ENCODE measurements around the gene TCAP.
"Not testable (repeated sequence)": the region's sequence is repeated elsewhere in the genome, so short reads cannot be mapped to it uniquely, and the experiment has no call there.

TCAP gene

GRCh38 chr17:39706921-39707337 is 41.8 kb downstream of the TCAP start:
- no peak for DNase-seq

- no peak for DNase-seq
These were observed 44.3 kb downstream of the TCAP start for GRCh38 chr17:39709319-39709997.

- DNase-seq = no peak
These were observed 45.1 kb downstream of the TCAP start for GRCh38 chr17:39709998-39710964.

DNA sequence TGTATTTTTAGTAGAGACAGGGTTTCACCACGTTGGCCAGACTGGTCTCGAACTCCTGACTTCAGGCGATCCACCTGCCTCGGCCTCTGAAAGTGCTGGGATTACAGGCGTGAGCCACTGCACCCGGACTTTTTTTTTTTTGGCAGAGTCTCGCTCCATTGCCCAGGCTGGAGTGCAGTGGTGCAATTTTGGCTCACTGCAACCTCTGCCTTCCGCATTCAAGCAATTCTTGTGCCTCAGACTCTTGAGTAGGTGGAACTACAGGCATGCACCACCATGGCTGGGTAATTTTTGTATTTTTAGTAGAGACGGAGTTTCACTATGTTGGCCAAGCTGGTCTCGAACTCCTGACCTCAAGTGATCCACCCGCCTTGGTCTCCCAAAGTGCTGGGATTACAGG is 45.9 kb downstream of the TCAP start:
- DNase-seq = not testable (repeated sequence)

DNA sequence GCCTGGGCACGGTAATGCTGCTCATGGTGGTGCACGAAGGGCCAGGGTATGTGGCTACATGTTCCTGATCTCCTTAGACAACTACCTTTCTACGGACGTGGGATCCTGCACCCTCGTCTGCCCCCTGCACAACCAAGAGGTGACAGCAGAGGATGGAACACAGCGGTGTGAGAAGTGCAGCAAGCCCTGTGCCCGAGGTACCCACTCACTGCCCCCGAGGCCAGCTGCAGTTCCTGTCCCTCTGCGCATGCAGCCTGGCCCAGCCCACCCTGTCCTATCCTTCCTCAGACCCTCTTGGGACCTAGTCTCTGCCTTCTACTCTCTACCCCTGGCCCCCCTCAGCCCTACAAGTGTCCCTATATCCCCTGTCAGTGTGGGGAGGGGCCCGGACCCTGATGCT is 46.7 kb downstream of the TCAP start:
- no peak for DNase-seq

- DNase-seq = no peak
These were observed 49.1 kb downstream of the TCAP start for GRCh38 chr17:39714234-39714633.

DNA sequence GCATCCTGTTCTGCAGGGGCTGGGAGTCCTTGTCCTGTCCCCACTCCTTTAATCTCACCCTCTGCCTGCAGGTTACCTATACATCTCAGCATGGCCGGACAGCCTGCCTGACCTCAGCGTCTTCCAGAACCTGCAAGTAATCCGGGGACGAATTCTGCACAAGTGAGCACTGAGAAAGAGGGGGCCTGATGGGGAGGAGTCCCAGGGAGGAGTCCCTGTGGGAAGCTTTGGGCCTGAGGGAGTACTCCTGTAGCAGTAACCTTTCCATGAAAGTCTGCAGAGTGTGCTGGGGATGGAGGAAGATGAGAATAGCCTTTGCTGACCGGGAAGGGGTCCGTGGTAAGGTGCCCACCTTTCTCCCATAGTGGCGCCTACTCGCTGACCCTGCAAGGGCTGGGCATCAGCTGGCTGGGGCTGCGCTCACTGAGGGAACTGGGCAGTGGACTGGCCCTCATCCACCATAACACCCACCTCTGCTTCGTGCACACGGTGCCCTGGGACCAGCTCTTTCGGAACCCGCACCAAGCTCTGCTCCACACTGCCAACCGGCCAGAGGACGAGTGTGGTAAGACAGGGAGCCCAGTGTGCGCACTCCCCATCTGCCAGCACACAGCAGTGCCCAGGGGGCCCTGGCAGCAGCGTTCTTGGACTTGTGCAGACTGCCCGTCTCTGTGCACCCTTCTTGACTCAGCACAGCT is 50.4 kb downstream of the TCAP start:
- no peak for DNase-seq

Data from NCI-H510A (cell line).